Measurements from ENCODE around the gene ATP13A1.

DNA sequence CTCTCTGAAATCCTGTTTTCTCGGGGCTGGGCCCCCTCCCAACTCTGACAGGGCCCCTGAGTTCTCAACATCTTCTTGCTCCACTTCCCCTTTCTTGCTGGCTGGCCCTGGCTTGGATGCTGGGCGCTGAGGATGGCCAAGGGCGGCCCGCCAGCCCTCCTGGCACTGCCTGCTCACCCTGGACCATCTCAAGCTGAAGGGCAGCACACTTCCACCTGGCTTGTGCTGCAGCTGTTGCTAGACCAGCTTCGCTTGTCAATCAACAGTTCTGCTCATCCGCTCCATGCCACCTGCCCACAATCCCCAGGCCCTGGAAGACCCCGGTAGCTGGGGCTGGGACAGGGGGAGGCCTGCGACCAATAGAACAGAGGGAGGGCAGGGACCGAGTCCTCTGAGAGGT, 13.1 kb downstream of the ATP13A1 start:
- TF ChIP-seq, protein P1, sequence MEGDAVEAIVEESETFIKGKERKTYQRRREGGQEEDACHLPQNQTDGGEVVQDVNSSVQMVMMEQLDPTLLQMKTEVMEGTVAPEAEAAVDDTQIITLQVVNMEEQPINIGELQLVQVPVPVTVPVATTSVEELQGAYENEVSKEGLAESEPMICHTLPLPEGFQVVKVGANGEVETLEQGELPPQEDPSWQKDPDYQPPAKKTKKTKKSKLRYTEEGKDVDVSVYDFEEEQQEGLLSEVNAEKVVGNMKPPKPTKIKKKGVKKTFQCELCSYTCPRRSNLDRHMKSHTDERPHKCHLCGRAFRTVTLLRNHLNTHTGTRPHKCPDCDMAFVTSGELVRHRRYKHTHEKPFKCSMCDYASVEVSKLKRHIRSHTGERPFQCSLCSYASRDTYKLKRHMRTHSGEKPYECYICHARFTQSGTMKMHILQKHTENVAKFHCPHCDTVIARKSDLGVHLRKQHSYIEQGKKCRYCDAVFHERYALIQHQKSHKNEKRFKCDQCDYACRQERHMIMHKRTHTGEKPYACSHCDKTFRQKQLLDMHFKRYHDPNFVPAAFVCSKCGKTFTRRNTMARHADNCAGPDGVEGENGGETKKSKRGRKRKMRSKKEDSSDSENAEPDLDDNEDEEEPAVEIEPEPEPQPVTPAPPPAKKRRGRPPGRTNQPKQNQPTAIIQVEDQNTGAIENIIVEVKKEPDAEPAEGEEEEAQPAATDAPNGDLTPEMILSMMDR (IDR thresholded peaks at IDR 0.05): no peak
- TF ChIP-seq POLR2AphosphoS5 (IDR thresholded peaks at IDR 0.05; ENCODE audit: insufficient read depth in 1 of 2, low read depth in 1 of 2) (no peak), POLR2A (IDR thresholded peaks at IDR 0.05) (no peak)

Measured in vagina (tissue), 2 donors.